Measurements from ENCODE around the gene MAN2A1. TPM values are rescaled to one million over a fixed set of nuclear protein-coding genes. Genes with fewer than 3 reads are reported as not detected.
A peak's percentile ranks its signal among the peaks of the same experiment; 100 is the strongest.

MAN2A1 gene
- total RNA-seq, 1 experiment from 2014 or later = 51.0 TPM

- Histone ChIP-seq H3K36me3 (ENCODE audit: control insufficient read depth, insufficient read depth, low read length) (no peaks in the 10 kb centered on the region), H3K4me1 (ENCODE audit: control insufficient read depth, insufficient read depth, low read length) (no peaks in the 10 kb centered on the region), H3K4me3 (ENCODE audit: low read depth in 2 of 2, low read length in 2 of 2) (no peak overlapping the region), H3K27me3 (ENCODE audit: control insufficient read depth, insufficient read depth, low read length) (no peaks in the 10 kb centered on the region), H3K27ac (ENCODE audit: low read length) (no peak overlapping the region), H3K9me3 (ENCODE audit: control insufficient read depth, insufficient read depth, low read depth, low read length) (no peaks in the 10 kb centered on the region)
- in situ Hi-C loops (cut with HindIII; ENCODE audit: low pct_unique_long_range_greater_than_20kb, low sequenced_read_pairs) (no loop called here), intact Hi-C loops (cut with micrococcal nuclease; ENCODE audit: unreplicated experiment) (no loop called here)
- BruUV-seq (replicated peaks) = no TSS peak
- TF ChIP-seq CTCF (IDR thresholded peaks at IDR 0.05) = no peak
- TF ChIP-seq TCF7L2 (IDR thresholded peaks at IDR 0.05; ENCODE audit: low read depth, low read length) = no peak
- TF ChIP-seq SIN3A (IDR thresholded peaks at IDR 0.05; ENCODE audit: borderline replicate concordance, insufficient read depth, low read depth, low read length) = no peak
- ChIA-PET POLR2A (no interaction called here), CTCF (no interaction called here)
- ATAC-seq = peak; percentile 73
- peak; percentile 83 for DNase-seq (ENCODE audit: low read depth, low spot score)
Measured at GRCh38 chr5:109865637-109866036, 175.9 kb downstream of the MAN2A1 start.

- Histone ChIP-seq H3K27me3 (ENCODE audit: control insufficient read depth, insufficient read depth, low read length) (no peaks in the 10 kb centered on the region), H3K9me3 (ENCODE audit: control insufficient read depth, insufficient read depth, low read depth, low read length) (no peaks in the 10 kb centered on the region), H3K4me1 (ENCODE audit: control insufficient read depth, insufficient read depth, low read length) (no peaks in the 10 kb centered on the region), H3K4me3 (ENCODE audit: low read depth in 2 of 2, low read length in 2 of 2) (no peak overlapping the region), H3K36me3 (ENCODE audit: control insufficient read depth, insufficient read depth, low read length) (no peaks in the 10 kb centered on the region), H3K27ac (ENCODE audit: low read length) (no peak overlapping the region)
- in situ Hi-C loops (cut with HindIII; ENCODE audit: low pct_unique_long_range_greater_than_20kb, low sequenced_read_pairs) (no loop called here), intact Hi-C loops (cut with micrococcal nuclease; ENCODE audit: unreplicated experiment) (no loop called here)
- TF ChIP-seq SIN3A (IDR thresholded peaks at IDR 0.05; ENCODE audit: borderline replicate concordance, insufficient read depth, low read depth, low read length) (no peak), TCF7L2 (IDR thresholded peaks at IDR 0.05; ENCODE audit: low read depth, low read length) (no peak), CTCF (IDR thresholded peaks at IDR 0.05) (no peak), POLR2AphosphoS5 (IDR thresholded peaks at IDR 0.05; ENCODE audit: low read depth, low read length) (no peak), REST (IDR thresholded peaks at IDR 0.05; ENCODE audit: insufficient read depth in 1 of 2, low read depth in 2 of 2, low read length in 1 of 2) (no peak)
- DNase-seq (ENCODE audit: low read depth, low spot score) (peak; percentile 84), ATAC-seq (peak; percentile 86)
- ChIA-PET CTCF (no interaction called here), POLR2A (no interaction called here)
- no TSS peak for BruUV-seq (replicated peaks)
Measured at GRCh38 chr5:109866051-109866450, 176.3 kb downstream of the MAN2A1 start.

All from Panc1 (cell line).